ENCODE results near the gene SNTG2.

- no peak for TF ChIP-seq CTCF (conservative IDR thresholded peaks at IDR 0.05; ENCODE audit: low read length)
- no peak for TF ChIP-seq EZH2phosphoT487 (IDR thresholded peaks at IDR 0.05; ENCODE audit: borderline replicate concordance, low read depth, low read length)
Measured at GRCh38 chr2:1393321-1393720, 442.7 kb downstream of the SNTG2 start.
